NCI-H2196 treated with DMSO at 0.1 percent for 48 hours (cell line): ENCODE results near the gene CFAP77.
"Not testable (repeated sequence)": the region's sequence is repeated elsewhere in the genome, so short reads cannot be mapped to it uniquely, and the experiment has no call there.

ENCODE experiments used
- DNase-seq: peaks from one replicate; lab custom pipeline; 2025; ENCODE audit not compliant: unreplicated experiment; lab: John Stamatoyannopoulos, UW

Gene CFAP77

GRCh38 chr9:132409828-132410528 lies at the start of gene CFAP77:
Gene CFAP77 (plus strand): TSS chr9:132410211. CDS start chr9:132410272, 61 bp downstream.
- DNase-seq, result peak; percentile 29

- DNase-seq, result no peak
Observed at GRCh38 chr9:132364068-132364467, 45.9 kb upstream of the CFAP77 start.

GRCh38 chr9:132365986-132366385 lies 44.0 kb upstream of the CFAP77 start:
- DNase-seq, result no peak

GRCh38 chr9:132366481-132366880 lies 43.5 kb upstream of the CFAP77 start:
- DNase-seq, result no peak

GRCh38 chr9:132367613-132368313 lies 42.2 kb upstream of the CFAP77 start:
- no peak for DNase-seq

GRCh38 chr9:132369421-132369820 lies 40.6 kb upstream of the CFAP77 start:
- no peak for DNase-seq

- no peak for DNase-seq
Observed at GRCh38 chr9:132370592-132370991, 39.4 kb upstream of the CFAP77 start.

GRCh38 chr9:132372177-132373095 lies 37.6 kb upstream of the CFAP77 start:
- no peak for DNase-seq

- not testable (repeated sequence) for DNase-seq
Observed at GRCh38 chr9:132377769-132378168, 32.2 kb upstream of the CFAP77 start.

GRCh38 chr9:132378416-132378815 lies 31.6 kb upstream of the CFAP77 start:
- DNase-seq, result not testable (repeated sequence)

- no peak for DNase-seq
Observed at GRCh38 chr9:132381966-132382541, 28.0 kb upstream of the CFAP77 start.

- no peak for DNase-seq
Observed at GRCh38 chr9:132383462-132383883, 26.5 kb upstream of the CFAP77 start.

GRCh38 chr9:132384376-132384775 lies 25.6 kb upstream of the CFAP77 start:
- DNase-seq, result no peak

GRCh38 chr9:132387133-132387532 lies 22.9 kb upstream of the CFAP77 start:
- DNase-seq, result no peak

GRCh38 chr9:132390966-132391365 lies 19.0 kb upstream of the CFAP77 start:
- DNase-seq, result no peak

GRCh38 chr9:132391449-132391848 lies 18.6 kb upstream of the CFAP77 start:
- no peak for DNase-seq

- DNase-seq, result no peak
Observed at GRCh38 chr9:132395560-132395959, 14.5 kb upstream of the CFAP77 start.

GRCh38 chr9:132401824-132402223 lies 8.2 kb upstream of the CFAP77 start:
- no peak for DNase-seq

- DNase-seq, result no peak
Observed at GRCh38 chr9:132404228-132404881, 5.7 kb upstream of the CFAP77 start.

- DNase-seq, result peak; percentile 78
Observed at GRCh38 chr9:132406554-132407122, 3.4 kb upstream of the CFAP77 start, which contains the start of gene TTF1. Gene TTF1 (minus strand): TSS chr9:132406840. CDS start chr9:132402821, 4,019 bp downstream.
